ENCODE measurements around the gene LATS2. TPM values are rescaled to one million over a fixed set of nuclear protein-coding genes. Genes with fewer than 3 reads are reported as not detected.
A peak's percentile ranks its signal among the peaks of the same experiment; 100 is the strongest.

LATS2 gene
- polyA plus RNA-seq, 1 donor from 2014 or later, result 0.29 TPM

- Mint-ChIP-seq H3K27me3 (no peaks in the 10 kb centered on the region), H3K36me3 (no peaks in the 10 kb centered on the region), H3K4me3 (no peak overlapping the region), H3K9me3 (peaks cover 0 to 1% (median 1%) of the 10 kb centered on the region in 3 donors), H3K27ac (peak overlapping the region in 1 of 3 donors; percentile 43), H3K4me1 (peaks cover 0 to 9% (median 2%) of the 10 kb centered on the region in 3 donors)
Measured at GRCh38 chr13:21006141-21007005, 55.0 kb downstream of the LATS2 start.

- Mint-ChIP-seq H3K27me3 (no peaks in the 10 kb centered on the region), H3K27ac (no peak overlapping the region), H3K4me1 (no peaks in the 10 kb centered on the region), H3K36me3 (no peaks in the 10 kb centered on the region), H3K9me3 (peaks cover 0 to 3% (median 3%) of the 10 kb centered on the region in 3 donors), H3K4me3 (peak overlapping the region in 1 of 4 donors; percentile 65)
Measured at GRCh38 chr13:21005193-21005592, 56.2 kb downstream of the LATS2 start.

- H3K9me3 Mint-ChIP-seq, result peaks cover 0 to 3% (median 3%) of the 10 kb centered on the region in 3 donors
- H3K4me3 Mint-ChIP-seq, result no peak overlapping the region
- no peaks in the 10 kb centered on the region for H3K4me1 Mint-ChIP-seq
- no peaks in the 10 kb centered on the region for H3K27me3 Mint-ChIP-seq
- H3K36me3 Mint-ChIP-seq, result no peaks in the 10 kb centered on the region
- H3K27ac Mint-ChIP-seq, result no peak overlapping the region
Measured at GRCh38 chr13:21001471-21001870, 59.9 kb downstream of the LATS2 start.

- H3K9me3 Mint-ChIP-seq, result peaks cover 0 to 3% (median 3%) of the 10 kb centered on the region in 3 donors
- no peaks in the 10 kb centered on the region for H3K36me3 Mint-ChIP-seq
- no peak overlapping the region for H3K4me3 Mint-ChIP-seq
- no peaks in the 10 kb centered on the region for H3K27me3 Mint-ChIP-seq
- H3K27ac Mint-ChIP-seq, result no peak overlapping the region
- H3K4me1 Mint-ChIP-seq, result no peaks in the 10 kb centered on the region
Measured at GRCh38 chr13:21000647-21001046, 60.7 kb downstream of the LATS2 start.

- no peaks in the 10 kb centered on the region for H3K36me3 Mint-ChIP-seq
- no peaks in the 10 kb centered on the region for H3K27me3 Mint-ChIP-seq
- no peak overlapping the region for H3K4me3 Mint-ChIP-seq
- peak overlapping the region in 1 of 3 donors; percentile 25 for H3K27ac Mint-ChIP-seq
- peaks cover 0 to 3% (median 0%) of the 10 kb centered on the region in 3 donors for H3K4me1 Mint-ChIP-seq
- H3K9me3 Mint-ChIP-seq, result peaks cover 0 to 3% (median 3%) of the 10 kb centered on the region in 3 donors
Measured at GRCh38 chr13:20998649-20999415, 62.6 kb downstream of the LATS2 start.

GRCh38 chr13:20997301-20998161 is 63.9 kb downstream of the LATS2 start:
- Mint-ChIP-seq H3K27me3 (no peaks in the 10 kb centered on the region), H3K4me3 (no peak overlapping the region), H3K27ac (no peak overlapping the region), H3K4me1 (peaks cover 0 to 3% (median 0%) of the 10 kb centered on the region in 3 donors), H3K9me3 (peaks cover 0 to 3% (median 3%) of the 10 kb centered on the region in 3 donors), H3K36me3 (no peaks in the 10 kb centered on the region)

- Mint-ChIP-seq H3K36me3 (peaks cover 3% of the 10 kb centered on the region), H3K9me3 (no peaks in the 10 kb centered on the region), H3K4me1 (peaks cover 0 to 4% (median 0%) of the 10 kb centered on the region in 3 donors), H3K27me3 (no peaks in the 10 kb centered on the region), H3K27ac (no peak overlapping the region), H3K4me3 (no peak overlapping the region)
Measured at GRCh38 chr13:20995245-20995838, 66.0 kb downstream of the LATS2 start.

- Mint-ChIP-seq H3K27ac (no peak overlapping the region), H3K36me3 (peaks cover 5% of the 10 kb centered on the region), H3K4me1 (peaks cover 0 to 4% (median 0%) of the 10 kb centered on the region in 3 donors), H3K9me3 (no peaks in the 10 kb centered on the region), H3K4me3 (no peak overlapping the region), H3K27me3 (no peaks in the 10 kb centered on the region)
Measured at GRCh38 chr13:20994441-20994821, 67.0 kb downstream of the LATS2 start.

GRCh38 chr13:20993661-20994440 is 67.5 kb downstream of the LATS2 start:
- Mint-ChIP-seq H3K4me1 (peaks cover 0 to 4% (median 0%) of the 10 kb centered on the region in 3 donors), H3K9me3 (no peaks in the 10 kb centered on the region), H3K27me3 (no peaks in the 10 kb centered on the region), H3K4me3 (no peak overlapping the region), H3K36me3 (peaks cover 5% of the 10 kb centered on the region), H3K27ac (no peak overlapping the region)

GRCh38 chr13:20993211-20993610 is 68.2 kb downstream of the LATS2 start:
- Mint-ChIP-seq H3K4me3 (no peak overlapping the region), H3K36me3 (peaks cover 5% of the 10 kb centered on the region), H3K4me1 (peaks cover 0 to 4% (median 0%) of the 10 kb centered on the region in 3 donors), H3K27me3 (no peaks in the 10 kb centered on the region), H3K27ac (no peak overlapping the region), H3K9me3 (no peaks in the 10 kb centered on the region)

GRCh38 chr13:20991741-20992520 is 69.5 kb downstream of the LATS2 start:
- Mint-ChIP-seq H3K4me3 (peak overlapping the region in 1 of 4 donors; percentile 78), H3K27me3 (no peaks in the 10 kb centered on the region), H3K27ac (peak overlapping the region in 1 of 3 donors; percentile 46), H3K36me3 (peaks cover 5% of the 10 kb centered on the region), H3K4me1 (peaks cover 0 to 4% (median 0%) of the 10 kb centered on the region in 3 donors), H3K9me3 (no peaks in the 10 kb centered on the region)

- Mint-ChIP-seq H3K4me3 (no peak overlapping the region), H3K36me3 (peaks cover 5% of the 10 kb centered on the region), H3K27me3 (no peaks in the 10 kb centered on the region), H3K9me3 (no peaks in the 10 kb centered on the region), H3K4me1 (peaks cover 0 to 4% (median 0%) of the 10 kb centered on the region in 3 donors), H3K27ac (no peak overlapping the region)
Measured at GRCh38 chr13:20990910-20991525, 70.4 kb downstream of the LATS2 start.
